ENCODE measurements around the gene KCNJ9.
"Not testable (repeated sequence)": the region's sequence is repeated elsewhere in the genome, so short reads cannot be mapped to it uniquely, and the experiment has no call there.

The KCNJ9 gene

GRCh38 chr1:160125746-160126145 lies 44.4 kb downstream of the KCNJ9 start:
- no peak for DNase-seq (ENCODE audit: low read depth in 2 of 2)

DNA sequence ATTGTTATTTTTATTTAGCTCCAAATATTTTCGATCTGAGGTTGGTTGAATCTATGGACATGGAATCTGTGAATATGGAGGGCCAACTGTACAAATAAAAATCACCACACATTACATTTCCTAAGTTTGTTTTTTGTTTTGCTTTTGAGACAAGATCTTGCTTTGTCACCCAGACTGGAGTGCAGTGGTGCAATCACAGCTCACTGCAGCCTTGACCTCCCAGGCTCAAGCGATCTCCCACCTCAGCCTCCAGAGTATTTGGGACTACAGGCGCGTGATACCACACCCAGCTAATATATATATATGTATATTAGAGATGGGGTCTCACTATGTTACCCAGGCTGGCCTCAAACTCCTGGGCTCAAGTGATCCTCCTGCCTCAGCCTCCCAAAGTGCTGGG lies 45.0 kb downstream of the KCNJ9 start:
- not testable (repeated sequence) for DNase-seq (ENCODE audit: low read depth in 2 of 2)

DNA sequence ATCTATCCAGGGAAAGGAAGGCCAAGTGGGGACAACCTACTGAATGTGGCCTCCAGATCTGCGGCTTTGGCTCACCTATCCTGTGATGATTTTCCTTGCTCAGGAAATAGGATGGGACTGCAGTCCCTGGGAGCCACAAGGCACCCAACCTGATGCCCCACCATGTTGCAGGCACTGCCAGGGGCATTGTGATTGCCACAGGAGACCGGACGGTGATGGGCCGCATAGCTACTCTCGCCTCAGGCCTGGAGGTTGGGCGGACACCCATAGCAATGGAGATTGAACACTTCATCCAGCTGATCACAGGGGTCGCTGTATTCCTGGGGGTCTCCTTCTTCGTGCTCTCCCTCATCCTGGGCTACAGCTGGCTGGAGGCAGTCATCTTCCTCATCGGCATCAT lies 46.0 kb downstream of the KCNJ9 start:
- DNase-seq (ENCODE audit: low read depth in 2 of 2): no peak

DNA sequence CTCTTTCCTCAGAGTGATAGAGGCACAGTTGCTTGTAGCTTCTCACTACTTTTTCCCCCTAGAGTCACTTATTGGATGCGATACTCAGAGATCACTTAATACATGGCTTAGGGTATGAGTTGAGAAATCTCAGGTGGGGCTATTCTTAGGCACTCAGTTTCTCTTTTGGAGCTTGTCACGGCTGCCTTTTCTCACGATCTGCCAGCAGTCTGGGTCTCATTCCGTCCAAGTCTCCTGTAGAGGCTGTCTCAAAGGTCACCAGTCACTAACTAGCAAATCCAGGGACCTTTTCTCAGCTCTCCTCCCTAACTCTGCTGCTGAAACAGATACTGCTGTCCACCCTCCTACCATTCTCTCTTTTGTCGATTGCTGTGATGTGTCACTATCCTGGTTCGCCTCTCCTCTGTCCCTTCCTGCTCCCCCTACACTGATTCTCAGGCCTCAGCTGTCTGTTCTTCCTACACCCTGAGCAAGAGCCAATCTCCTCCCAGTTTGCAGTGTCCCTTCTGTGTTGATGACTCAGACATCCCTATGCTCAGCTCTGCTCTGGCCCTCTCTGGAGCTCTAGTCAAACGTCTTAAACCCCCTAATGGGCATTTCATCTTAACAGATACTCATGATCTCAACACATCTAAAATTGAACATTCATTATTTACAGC lies 46.7 kb downstream of the KCNJ9 start:
- no peak for DNase-seq (ENCODE audit: low read depth in 2 of 2)

DNA sequence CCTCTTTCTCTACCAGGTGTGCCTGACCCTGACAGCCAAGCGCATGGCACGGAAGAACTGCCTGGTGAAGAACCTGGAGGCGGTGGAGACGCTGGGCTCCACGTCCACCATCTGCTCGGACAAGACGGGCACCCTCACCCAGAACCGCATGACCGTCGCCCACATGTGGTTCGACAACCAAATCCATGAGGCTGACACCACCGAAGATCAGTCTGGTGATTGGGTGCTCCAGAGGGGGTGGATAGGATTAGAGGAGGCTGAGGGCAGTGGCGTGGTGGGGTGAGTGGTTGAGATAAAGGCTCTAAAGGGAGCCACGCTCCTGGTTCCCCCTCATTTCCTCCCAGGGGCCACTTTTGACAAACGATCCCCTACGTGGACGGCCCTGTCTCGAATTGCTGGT lies 47.3 kb downstream of the KCNJ9 start:
- no peak for DNase-seq (ENCODE audit: low read depth in 2 of 2)

DNA sequence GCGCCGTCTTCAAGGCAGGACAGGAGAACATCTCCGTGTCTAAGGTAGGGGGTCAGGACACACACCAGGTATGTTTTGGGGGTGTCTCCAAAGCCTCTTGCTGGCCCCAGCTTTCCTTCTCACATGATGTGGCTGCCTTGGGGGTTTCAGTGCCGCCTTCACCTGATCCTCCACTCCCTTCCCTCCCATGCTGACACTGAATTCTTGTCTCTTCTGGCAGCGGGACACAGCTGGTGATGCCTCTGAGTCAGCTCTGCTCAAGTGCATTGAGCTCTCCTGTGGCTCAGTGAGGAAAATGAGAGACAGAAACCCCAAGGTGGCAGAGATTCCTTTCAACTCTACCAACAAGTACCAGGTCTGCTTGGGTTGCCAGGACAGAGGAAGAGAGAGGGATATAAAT lies 47.7 kb downstream of the KCNJ9 start:
- no peak for DNase-seq (ENCODE audit: low read depth in 2 of 2)

- DNase-seq (ENCODE audit: low read depth in 2 of 2): no peak
Measured at GRCh38 chr1:160129558-160129957, 48.2 kb downstream of the KCNJ9 start.

- no peak for DNase-seq (ENCODE audit: low read depth in 2 of 2)
Measured at GRCh38 chr1:160129966-160130365, 48.6 kb downstream of the KCNJ9 start.

DNA sequence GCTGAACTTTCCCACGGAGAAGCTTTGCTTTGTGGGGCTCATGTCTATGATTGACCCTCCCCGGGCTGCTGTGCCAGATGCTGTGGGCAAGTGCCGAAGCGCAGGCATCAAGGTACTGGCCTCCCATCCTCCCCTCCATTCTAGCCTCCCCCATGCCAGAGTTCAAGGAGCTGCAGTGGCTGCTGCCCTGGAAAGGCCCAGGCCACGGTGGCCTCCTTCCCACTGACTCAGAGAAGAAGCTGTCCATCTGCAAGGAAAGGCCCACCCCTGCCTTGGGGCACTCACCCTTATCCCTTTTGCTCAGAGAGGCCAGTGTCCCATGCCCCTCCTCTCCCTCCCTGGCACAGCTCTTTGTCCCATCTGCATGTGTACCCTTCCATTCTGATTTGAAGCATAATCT lies 49.1 kb downstream of the KCNJ9 start:
- no peak for DNase-seq (ENCODE audit: low read depth in 2 of 2)

- no peak for DNase-seq (ENCODE audit: low read depth in 2 of 2)
Measured at GRCh38 chr1:160130939-160131338, 49.6 kb downstream of the KCNJ9 start.

GRCh38 chr1:160131803-160132565 lies 50.6 kb downstream of the KCNJ9 start:
- no peak for DNase-seq (ENCODE audit: low read depth in 2 of 2)

DNA sequence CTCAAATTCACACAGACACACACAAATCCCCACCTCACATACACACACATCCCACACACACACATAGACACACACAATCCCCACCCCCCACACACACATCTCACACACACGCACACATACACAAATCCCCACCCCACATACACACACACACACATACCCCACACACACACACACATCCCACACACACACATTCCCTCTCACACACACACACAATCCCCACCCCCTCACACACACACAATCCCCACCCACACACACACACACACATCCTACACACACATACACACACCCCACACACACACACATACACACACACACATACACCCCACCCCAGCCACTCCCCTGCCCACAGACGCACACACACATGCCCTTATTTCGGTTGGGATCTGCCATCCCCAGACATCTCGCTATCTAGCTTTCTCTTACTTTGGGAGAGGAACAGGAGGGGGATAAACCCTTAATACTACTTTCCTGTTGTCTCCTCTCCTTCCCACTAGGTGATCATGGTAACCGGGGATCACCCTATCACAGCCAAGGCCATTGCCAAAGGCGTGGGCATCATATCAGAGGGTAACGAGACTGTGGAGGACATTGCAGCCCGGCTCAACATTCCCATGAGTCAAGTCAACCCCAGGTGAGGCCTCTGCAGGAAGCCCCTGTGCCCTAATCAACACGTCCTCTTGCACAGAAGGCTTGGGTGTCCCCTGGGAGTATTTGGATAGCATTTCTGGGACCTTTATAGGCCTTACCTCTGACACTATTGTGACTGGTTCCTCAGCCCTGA lies 52.8 kb downstream of the KCNJ9 start:
- DNase-seq (ENCODE audit: low read depth in 2 of 2): no peak

- no peak for DNase-seq (ENCODE audit: low read depth in 2 of 2)
Measured at GRCh38 chr1:160134791-160135572, 53.6 kb downstream of the KCNJ9 start.

DNA sequence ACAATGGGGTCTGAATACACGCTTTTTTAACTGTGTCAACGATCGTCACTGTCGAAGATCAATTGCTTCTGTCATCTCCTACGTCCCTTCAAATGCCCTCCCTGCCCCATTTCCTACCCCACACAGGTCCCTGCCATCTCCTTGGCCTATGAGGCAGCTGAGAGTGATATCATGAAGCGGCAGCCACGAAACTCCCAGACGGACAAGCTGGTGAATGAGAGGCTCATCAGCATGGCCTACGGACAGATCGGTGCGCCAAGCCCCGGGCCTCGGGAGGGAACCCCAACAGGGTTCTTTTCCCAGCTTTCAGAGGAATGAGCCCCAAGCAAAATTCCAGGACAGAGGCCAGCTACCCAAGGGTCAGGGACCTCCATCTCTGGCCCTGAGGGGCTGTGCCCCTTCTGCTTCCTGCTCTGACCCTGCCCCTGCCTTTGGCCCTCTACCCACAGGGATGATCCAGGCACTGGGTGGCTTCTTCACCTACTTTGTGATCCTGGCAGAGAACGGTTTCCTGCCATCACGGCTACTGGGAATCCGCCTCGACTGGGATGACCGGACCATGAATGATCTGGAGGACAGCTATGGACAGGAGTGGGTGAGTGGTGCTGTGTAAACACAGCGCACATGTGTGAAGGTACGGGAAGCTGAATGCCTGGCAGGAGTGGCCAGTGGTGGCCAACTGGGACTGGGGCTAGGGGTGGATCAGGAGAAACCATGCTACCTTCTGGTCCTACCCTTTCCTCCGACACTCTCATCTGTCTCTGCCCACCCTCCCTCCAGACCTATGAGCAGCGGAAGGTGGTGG lies 55.0 kb downstream of the KCNJ9 start:
- no peak for DNase-seq (ENCODE audit: low read depth in 2 of 2)

DNA sequence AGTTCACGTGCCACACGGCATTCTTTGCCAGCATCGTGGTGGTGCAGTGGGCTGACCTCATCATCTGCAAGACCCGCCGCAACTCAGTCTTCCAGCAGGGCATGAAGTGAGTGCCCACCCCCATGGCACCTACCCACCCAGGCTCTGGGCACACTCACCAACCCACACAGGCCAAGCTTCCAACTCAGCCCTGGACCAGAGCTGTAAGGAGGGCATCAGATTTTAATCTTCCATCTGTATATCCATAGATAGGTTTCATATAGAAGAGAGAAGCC lies 55.5 kb downstream of the KCNJ9 start:
- no peak for DNase-seq (ENCODE audit: low read depth in 2 of 2)

DNA sequence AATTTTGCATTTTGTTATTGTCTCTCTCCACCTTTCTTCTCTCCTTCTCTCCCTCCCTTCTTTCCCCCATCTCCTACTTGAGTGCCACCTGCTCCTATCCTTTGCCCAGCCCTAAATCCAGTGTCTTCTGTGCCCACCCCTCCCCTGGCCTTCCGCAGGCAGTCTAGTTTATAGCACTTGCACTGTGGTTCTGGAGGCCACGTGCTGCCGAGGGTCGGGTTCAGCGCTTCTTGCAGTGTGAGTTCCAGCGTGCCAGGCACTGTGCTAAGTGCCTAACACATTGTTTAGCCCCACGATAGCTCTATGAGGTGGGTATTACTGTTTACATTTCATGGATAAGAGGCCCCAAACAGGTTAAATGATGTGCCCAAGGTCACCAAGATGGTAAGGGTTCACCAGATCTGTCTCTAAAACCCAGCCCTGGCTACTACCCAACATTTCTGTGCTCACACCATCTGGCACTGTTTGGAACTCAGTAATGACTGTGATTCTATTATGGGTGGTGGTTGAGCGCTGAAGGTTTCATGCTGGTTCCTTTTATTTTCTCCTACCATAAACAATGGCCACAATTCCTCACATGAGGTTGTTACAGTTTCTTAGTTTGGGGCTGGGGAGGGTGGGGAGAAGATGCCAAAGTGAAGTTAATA lies 56.0 kb downstream of the KCNJ9 start:
- no peak for DNase-seq (ENCODE audit: low read depth in 2 of 2)

- no peak for DNase-seq (ENCODE audit: low read depth in 2 of 2)
Measured at GRCh38 chr1:160139840-160140239, 58.5 kb downstream of the KCNJ9 start.
